Ishikawa (cell line): ENCODE data around the gene C20orf173.

Experiments
- CEBPB ChIP-seq: IDR thresholded peaks from 2 replicates; pipeline ENCODE4 v1.6.1; 2012
- CREB1 ChIP-seq: IDR thresholded peaks from 2 replicates; pipeline ENCODE4 v1.6.1; 2012; ENCODE audit warnings: low read depth
- EGR1 ChIP-seq: IDR thresholded peaks from 2 replicates; pipeline ENCODE4 v1.6.1; 2012
- EP300 ChIP-seq: IDR thresholded peaks from 2 replicates; pipeline ENCODE4 v1.6.1; 2012; ENCODE audit warnings: borderline replicate concordance
- FOXM1 ChIP-seq: IDR thresholded peaks from 2 replicates; pipeline ENCODE4 v1.6.1; 2012; ENCODE audit warnings: low read depth, borderline replicate concordance
- NFIC ChIP-seq: IDR thresholded peaks from 2 replicates; pipeline ENCODE4 v1.6.1; 2012
- RAD21 ChIP-seq: IDR thresholded peaks from 2 replicates; pipeline ENCODE4 v1.6.1; 2012; ENCODE audit warnings: low read depth
- TAF1 ChIP-seq: IDR thresholded peaks from 2 replicates; pipeline ENCODE4 v1.6.1; 2012; ENCODE audit warnings: low read depth, mild to moderate bottlenecking
- TCF12 ChIP-seq: IDR thresholded peaks from 2 replicates; pipeline ENCODE4 v1.6.1; 2012; ENCODE audit warnings: low read depth
- TEAD4 ChIP-seq: IDR thresholded peaks from 2 replicates; pipeline ENCODE4 v1.6.1; 2012
- YY1 ChIP-seq: IDR thresholded peaks from 2 replicates; pipeline ENCODE4 v1.6.1; 2012; ENCODE audit warnings: low read depth
- ZBTB7A ChIP-seq: IDR thresholded peaks from 2 replicates; pipeline ENCODE4 v1.6.1; 2012; ENCODE audit warnings: low read depth
- TF ChIP-seq, protein P1 (sequence below): IDR thresholded peaks from 2 replicates; pipeline ENCODE4 v1.6.1; 2012
- TF ChIP-seq, protein P2 (sequence below): IDR thresholded peaks from 2 replicates; pipeline ENCODE4 v1.6.1; 2012; ENCODE audit warnings: low read depth, mild to moderate bottlenecking
- TF ChIP-seq, protein P3 (sequence below): IDR thresholded peaks from 2 replicates; pipeline ENCODE4 v1.6.1; 2012

Gene C20orf173

DNA sequence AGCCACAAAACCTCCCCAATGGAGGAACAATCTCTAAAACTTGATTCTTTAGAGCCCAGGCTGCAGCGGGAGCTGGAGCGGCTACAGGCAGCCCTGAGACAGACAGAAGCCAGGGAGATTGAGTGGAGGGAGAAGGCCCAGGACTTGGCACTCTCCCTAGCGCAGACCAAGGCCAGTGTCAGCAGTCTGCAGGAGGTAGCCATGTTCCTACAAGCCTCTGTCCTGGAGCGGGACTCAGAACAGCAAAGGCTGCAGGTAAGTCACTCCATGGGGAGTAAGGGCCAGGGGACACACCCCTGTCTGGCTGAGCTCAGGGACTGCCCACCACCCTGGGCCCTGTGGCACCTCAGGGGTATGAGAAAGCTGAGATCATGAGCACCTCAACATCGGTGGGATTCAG lies 24.7 kb downstream of the C20orf173 start:
- TF ChIP-seq, protein P1, sequence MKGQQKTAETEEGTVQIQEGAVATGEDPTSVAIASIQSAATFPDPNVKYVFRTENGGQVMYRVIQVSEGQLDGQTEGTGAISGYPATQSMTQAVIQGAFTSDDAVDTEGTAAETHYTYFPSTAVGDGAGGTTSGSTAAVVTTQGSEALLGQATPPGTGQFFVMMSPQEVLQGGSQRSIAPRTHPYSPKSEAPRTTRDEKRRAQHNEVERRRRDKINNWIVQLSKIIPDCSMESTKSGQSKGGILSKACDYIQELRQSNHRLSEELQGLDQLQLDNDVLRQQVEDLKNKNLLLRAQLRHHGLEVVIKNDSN, result no peak
- no peak for TF ChIP-seq TEAD4
- TF ChIP-seq ZBTB7A, result no peak
- TF ChIP-seq EGR1, result no peak
- TF ChIP-seq YY1, result no peak
- no peak for TF ChIP-seq FOXM1
- TF ChIP-seq, protein P2, sequence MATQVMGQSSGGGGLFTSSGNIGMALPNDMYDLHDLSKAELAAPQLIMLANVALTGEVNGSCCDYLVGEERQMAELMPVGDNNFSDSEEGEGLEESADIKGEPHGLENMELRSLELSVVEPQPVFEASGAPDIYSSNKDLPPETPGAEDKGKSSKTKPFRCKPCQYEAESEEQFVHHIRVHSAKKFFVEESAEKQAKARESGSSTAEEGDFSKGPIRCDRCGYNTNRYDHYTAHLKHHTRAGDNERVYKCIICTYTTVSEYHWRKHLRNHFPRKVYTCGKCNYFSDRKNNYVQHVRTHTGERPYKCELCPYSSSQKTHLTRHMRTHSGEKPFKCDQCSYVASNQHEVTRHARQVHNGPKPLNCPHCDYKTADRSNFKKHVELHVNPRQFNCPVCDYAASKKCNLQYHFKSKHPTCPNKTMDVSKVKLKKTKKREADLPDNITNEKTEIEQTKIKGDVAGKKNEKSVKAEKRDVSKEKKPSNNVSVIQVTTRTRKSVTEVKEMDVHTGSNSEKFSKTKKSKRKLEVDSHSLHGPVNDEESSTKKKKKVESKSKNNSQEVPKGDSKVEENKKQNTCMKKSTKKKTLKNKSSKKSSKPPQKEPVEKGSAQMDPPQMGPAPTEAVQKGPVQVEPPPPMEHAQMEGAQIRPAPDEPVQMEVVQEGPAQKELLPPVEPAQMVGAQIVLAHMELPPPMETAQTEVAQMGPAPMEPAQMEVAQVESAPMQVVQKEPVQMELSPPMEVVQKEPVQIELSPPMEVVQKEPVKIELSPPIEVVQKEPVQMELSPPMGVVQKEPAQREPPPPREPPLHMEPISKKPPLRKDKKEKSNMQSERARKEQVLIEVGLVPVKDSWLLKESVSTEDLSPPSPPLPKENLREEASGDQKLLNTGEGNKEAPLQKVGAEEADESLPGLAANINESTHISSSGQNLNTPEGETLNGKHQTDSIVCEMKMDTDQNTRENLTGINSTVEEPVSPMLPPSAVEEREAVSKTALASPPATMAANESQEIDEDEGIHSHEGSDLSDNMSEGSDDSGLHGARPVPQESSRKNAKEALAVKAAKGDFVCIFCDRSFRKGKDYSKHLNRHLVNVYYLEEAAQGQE, result no peak
- no peak for TF ChIP-seq RAD21
- no peak for TF ChIP-seq NFIC

DNA sequence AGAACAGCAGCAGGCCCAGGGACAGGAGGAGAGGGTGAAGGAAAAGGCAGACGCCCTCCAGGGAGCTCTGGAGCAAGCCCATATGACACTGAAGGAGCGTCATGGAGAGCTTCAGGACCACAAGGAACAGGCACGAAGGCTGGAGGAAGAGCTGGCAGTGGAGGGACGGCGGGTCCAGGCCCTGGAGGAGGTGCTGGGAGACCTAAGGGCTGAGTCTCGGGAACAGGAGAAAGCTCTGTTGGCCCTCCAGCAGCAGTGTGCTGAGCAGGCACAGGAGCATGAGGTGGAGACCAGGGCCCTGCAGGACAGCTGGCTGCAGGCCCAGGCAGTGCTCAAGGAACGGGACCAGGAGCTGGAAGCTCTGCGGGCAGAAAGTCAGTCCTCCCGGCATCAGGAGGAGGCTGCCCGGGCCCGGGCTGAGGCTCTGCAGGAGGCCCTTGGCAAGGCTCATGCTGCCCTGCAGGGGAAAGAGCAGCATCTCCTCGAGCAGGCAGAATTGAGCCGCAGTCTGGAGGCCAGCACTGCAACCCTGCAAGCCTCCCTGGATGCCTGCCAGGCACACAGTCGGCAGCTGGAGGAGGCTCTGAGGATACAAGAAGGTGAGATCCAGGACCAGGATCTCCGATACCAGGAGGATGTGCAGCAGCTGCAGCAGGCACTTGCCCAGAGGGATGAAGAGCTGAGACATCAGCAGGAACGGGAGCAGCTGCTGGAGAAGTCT lies 25.5 kb downstream of the C20orf173 start:
- TF ChIP-seq YY1 (no peak), TAF1 (no peak), RAD21 (no peak), CREB1 (no peak)

DNA sequence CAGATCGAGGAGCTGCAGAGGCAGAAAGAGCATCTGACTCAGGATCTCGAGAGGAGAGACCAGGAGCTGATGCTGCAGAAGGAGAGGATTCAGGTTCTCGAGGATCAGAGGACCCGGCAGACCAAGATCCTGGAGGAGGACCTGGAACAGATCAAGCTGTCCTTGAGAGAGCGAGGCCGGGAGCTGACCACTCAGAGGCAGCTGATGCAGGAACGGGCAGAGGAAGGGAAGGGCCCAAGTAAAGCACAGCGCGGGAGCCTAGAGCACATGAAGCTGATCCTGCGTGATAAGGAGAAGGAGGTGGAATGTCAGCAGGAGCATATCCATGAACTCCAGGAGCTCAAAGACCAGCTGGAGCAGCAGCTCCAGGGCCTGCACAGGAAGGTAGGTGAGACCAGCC lies 26.2 kb downstream of the C20orf173 start:
- no peak for TF ChIP-seq CREB1
- TF ChIP-seq EP300, result no peak
- no peak for TF ChIP-seq FOXM1
- no peak for TF ChIP-seq TAF1
- TF ChIP-seq, protein P3, sequence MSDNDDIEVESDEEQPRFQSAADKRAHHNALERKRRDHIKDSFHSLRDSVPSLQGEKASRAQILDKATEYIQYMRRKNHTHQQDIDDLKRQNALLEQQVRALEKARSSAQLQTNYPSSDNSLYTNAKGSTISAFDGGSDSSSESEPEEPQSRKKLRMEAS, result no peak
- no peak for TF ChIP-seq NFIC
- TF ChIP-seq EGR1, result no peak
- TF ChIP-seq TEAD4, result no peak
- TF ChIP-seq CEBPB, result no peak
- no peak for TF ChIP-seq RAD21
- TF ChIP-seq TCF12, result no peak
- TF ChIP-seq, protein P2, result no peak
- TF ChIP-seq YY1, result no peak
- TF ChIP-seq, protein P1, result no peak
- TF ChIP-seq ZBTB7A, result no peak

DNA sequence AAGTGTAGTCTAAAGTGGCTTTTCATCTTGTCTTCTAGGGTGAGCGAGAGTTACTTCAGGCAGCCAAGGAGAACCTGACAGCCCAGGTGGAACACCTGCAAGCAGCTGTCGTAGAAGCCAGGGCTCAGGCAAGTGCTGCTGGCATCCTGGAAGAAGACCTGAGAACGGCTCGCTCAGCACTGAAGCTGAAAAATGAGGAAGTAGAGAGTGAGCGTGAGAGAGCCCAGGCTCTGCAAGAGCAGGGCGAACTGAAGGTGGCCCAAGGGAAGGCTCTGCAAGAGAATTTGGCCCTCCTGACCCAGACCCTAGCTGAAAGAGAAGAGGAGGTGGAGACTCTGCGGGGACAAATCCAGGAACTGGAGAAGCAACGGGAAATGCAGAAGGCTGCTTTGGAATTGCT lies 27.1 kb downstream of the C20orf173 start:
- TF ChIP-seq TAF1 (no peak), TCF12 (no peak), TEAD4 (no peak), EP300 (no peak), CEBPB (no peak), ZBTB7A (no peak), NFIC (no peak)
- TF ChIP-seq, protein P2, result no peak

DNA sequence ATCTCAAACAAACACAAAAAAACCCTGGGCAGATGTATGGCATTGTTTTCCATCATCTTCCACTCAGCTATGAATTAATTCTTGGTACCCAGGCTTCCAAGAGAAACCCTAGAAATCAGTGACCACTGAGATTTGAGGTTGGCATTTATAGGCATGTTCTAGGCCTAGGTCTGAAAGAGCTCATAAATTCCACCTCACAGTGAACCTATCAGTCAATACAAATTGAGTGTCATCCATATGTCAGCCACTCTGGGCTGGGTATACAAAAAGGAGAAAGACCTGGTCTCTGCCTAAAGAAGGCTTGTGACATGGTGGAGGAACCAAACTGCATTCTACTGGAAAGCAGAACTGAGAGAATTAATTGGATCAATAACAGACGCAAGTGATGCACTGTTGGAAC lies 30.2 kb downstream of the C20orf173 start:
- TF ChIP-seq, protein P2, result no peak
- no peak for TF ChIP-seq TCF12
- TF ChIP-seq RAD21, result no peak
- TF ChIP-seq, protein P3, result no peak
- no peak for TF ChIP-seq NFIC
- no peak for TF ChIP-seq TEAD4
- no peak for TF ChIP-seq ZBTB7A
- no peak for TF ChIP-seq FOXM1
